Measurements from ENCODE around the gene NDRG2. TPM values are rescaled to one million over a fixed set of nuclear protein-coding genes. Genes with fewer than 3 reads are reported as not detected.

NDRG2 gene
- total and polyA plus RNA-seq, 9 of the 15 experiments (the other 6 are each of a cell fraction or from before 2014, with no cell fraction given), result 10.1 to 105 (median 41.0) TPM

DNA sequence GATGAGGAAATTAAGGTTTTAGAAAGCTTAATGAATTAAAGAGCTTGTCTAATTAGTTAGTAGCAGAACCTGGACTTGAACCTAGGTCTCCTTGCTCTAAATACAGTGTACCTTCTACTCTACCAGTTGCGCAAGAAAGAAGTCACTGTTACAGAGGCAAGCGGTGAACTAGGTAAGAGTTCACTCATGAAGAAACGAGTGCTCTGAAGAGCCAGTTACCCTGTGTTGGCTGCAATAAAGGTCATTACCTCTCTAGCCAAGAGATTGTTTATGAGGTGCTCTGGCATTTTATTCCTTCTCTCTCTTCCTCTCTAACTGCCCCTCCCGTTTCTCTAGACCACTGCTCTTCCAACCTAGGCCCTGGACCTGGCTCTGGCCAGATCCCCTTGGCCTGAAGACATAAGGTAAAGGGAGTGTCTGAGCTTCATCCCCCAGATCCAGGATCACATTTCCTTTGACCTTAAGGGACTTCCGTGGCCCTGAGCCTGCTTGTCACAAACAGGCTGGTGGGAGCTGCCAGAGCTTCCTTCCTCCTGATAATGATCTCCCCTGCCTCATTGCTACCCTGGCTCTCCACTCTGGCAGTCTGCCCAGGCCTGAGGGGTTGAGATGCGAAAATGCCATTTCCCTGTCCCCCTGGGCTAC lies 19.2 kb upstream of the NDRG2 start (continued):
- TF ChIP-seq, protein P1, sequence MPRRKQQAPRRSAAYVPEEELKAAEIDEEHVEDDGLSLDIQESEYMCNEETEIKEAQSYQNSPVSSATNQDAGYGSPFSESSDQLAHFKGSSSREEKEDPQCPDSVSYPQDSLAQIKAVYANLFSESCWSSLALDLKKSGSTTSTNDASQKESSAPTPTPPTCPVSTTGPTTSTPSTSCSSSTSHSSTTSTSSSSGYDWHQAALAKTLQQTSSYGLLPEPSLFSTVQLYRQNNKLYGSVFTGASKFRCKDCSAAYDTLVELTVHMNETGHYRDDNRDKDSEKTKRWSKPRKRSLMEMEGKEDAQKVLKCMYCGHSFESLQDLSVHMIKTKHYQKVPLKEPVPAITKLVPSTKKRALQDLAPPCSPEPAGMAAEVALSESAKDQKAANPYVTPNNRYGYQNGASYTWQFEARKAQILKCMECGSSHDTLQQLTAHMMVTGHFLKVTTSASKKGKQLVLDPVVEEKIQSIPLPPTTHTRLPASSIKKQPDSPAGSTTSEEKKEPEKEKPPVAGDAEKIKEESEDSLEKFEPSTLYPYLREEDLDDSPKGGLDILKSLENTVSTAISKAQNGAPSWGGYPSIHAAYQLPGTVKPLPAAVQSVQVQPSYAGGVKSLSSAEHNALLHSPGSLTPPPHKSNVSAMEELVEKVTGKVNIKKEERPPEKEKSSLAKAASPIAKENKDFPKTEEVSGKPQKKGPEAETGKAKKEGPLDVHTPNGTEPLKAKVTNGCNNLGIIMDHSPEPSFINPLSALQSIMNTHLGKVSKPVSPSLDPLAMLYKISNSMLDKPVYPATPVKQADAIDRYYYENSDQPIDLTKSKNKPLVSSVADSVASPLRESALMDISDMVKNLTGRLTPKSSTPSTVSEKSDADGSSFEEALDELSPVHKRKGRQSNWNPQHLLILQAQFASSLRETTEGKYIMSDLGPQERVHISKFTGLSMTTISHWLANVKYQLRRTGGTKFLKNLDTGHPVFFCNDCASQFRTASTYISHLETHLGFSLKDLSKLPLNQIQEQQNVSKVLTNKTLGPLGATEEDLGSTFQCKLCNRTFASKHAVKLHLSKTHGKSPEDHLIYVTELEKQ (CRISPR knock-in tag; IDR thresholded peaks at IDR 0.05), result no peak
- TF ChIP-seq, protein P2, sequence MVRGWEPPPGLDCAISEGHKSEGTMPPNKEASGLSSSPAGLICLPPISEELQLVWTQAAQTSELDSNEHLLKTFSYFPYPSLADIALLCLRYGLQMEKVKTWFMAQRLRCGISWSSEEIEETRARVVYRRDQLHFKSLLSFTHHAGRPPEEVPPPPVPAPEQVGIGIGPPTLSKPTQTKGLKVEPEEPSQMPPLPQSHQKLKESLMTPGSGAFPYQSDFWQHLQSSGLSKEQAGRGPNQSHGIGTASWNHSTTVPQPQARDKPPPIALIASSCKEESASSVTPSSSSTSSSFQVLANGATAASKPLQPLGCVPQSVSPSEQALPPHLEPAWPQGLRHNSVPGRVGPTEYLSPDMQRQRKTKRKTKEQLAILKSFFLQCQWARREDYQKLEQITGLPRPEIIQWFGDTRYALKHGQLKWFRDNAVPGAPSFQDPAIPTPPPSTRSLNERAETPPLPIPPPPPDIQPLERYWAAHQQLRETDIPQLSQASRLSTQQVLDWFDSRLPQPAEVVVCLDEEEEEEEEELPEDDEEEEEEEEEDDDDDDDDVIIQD (CRISPR knock-in tag; IDR thresholded peaks at IDR 0.05), result no peak
- peak; percentile 66; the same call in 1 of the 2 replicates for TF ChIP-seq CTBP1 (IDR thresholded peaks at IDR 0.05; ENCODE audit: borderline replicate concordance)
- TF ChIP-seq, protein P3, sequence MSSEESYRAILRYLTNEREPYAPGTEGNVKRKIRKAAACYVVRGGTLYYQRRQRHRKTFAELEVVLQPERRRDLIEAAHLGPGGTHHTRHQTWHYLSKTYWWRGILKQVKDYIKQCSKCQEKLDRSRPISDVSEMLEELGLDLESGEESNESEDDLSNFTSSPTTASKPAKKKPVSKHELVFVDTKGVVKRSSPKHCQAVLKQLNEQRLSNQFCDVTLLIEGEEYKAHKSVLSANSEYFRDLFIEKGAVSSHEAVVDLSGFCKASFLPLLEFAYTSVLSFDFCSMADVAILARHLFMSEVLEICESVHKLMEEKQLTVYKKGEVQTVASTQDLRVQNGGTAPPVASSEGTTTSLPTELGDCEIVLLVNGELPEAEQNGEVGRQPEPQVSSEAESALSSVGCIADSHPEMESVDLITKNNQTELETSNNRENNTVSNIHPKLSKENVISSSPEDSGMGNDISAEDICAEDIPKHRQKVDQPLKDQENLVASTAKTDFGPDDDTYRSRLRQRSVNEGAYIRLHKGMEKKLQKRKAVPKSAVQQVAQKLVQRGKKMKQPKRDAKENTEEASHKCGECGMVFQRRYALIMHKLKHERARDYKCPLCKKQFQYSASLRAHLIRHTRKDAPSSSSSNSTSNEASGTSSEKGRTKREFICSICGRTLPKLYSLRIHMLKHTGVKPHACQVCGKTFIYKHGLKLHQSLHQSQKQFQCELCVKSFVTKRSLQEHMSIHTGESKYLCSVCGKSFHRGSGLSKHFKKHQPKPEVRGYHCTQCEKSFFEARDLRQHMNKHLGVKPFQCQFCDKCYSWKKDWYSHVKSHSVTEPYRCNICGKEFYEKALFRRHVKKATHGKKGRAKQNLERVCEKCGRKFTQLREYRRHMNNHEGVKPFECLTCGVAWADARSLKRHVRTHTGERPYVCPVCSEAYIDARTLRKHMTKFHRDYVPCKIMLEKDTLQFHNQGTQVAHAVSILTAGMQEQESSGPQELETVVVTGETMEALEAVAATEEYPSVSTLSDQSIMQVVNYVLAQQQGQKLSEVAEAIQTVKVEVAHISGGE (CRISPR knock-in tag; IDR thresholded peaks at IDR 0.05), result no peak
- no peak; the same call in 1 of the 2 replicates for TF ChIP-seq CEBPG (CRISPR knock-in tag; IDR thresholded peaks at IDR 0.05)
- peak; percentile 89 to 96 for TF ChIP-seq CEBPG (tag; conservative IDR thresholded peaks at IDR 0.05 in 1 of 2, IDR thresholded peaks at IDR 0.05 in 1 of 2)
- no peak for TF ChIP-seq ZNF347 (CRISPR knock-in tag; IDR thresholded peaks at IDR 0.05; ENCODE audit: low read depth)
- no peak for TF ChIP-seq PTTG1 (tag; IDR thresholded peaks at IDR 0.05; ENCODE audit: low read depth)
- no peak for TF ChIP-seq GATAD2A (IDR thresholded peaks at IDR 0.05)
- TF ChIP-seq, protein P4, sequence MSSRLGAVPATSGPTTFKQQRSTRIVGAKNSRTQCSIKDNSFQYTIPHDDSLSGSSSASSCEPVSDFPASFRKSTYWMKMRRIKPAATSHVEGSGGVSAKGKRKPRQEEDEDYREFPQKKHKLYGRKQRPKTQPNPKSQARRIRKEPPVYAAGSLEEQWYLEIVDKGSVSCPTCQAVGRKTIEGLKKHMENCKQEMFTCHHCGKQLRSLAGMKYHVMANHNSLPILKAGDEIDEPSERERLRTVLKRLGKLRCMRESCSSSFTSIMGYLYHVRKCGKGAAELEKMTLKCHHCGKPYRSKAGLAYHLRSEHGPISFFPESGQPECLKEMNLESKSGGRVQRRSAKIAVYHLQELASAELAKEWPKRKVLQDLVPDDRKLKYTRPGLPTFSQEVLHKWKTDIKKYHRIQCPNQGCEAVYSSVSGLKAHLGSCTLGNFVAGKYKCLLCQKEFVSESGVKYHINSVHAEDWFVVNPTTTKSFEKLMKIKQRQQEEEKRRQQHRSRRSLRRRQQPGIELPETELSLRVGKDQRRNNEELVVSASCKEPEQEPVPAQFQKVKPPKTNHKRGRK (tag; IDR thresholded peaks at IDR 0.05), result no peak
- TF ChIP-seq NR4A1 (CRISPR knock-in tag; IDR thresholded peaks at IDR 0.05), result no peak
- 0 out of 2 replicates have a peak, but pooled peaks have one; percentile 16 for TF ChIP-seq NR4A1 (tag; IDR thresholded peaks at IDR 0.05)
- no peak for TF ChIP-seq ZNF354B (CRISPR knock-in tag; IDR thresholded peaks at IDR 0.05)
- peak; percentile 67; the same call in 1 of the 2 replicates for TF ChIP-seq RNF2 (IDR thresholded peaks at IDR 0.05)
- TF ChIP-seq POLR2AphosphoS2 (IDR thresholded peaks at IDR 0.05; ENCODE audit: low read length), result no peak
- peak; percentile 21 for TF ChIP-seq DACH1 (IDR thresholded peaks at IDR 0.05; ENCODE audit: partially characterized antibody)
- TF ChIP-seq ZNF124 (CRISPR knock-in tag; IDR thresholded peaks at IDR 0.05), result no peak

Data from K562 (cell line).